ENCODE measurements around the gene HSPA4.

- TF ChIP-seq POLR2AphosphoS5 (IDR thresholded peaks at IDR 0.05; ENCODE audit: low read depth, low read length): no peak
- no peak for TF ChIP-seq TAF1 (IDR thresholded peaks at IDR 0.05; ENCODE audit: borderline replicate concordance, insufficient read depth, low read length)
- no peak for TF ChIP-seq SIN3A (IDR thresholded peaks at IDR 0.05; ENCODE audit: borderline replicate concordance, insufficient read depth, low read length)
- TF ChIP-seq REST (IDR thresholded peaks at IDR 0.05; ENCODE audit: insufficient read depth in 1 of 2, low read depth in 2 of 2, low read length in 2 of 2): no peak
- TF ChIP-seq FOXP2 (optimal IDR thresholded peaks at IDR 0.05; ENCODE audit: borderline replicate concordance, extremely low read depth, extremely low read length, insufficient read depth): no peak
Measured at GRCh38 chr5:133123297-133123696, 71.5 kb downstream of the HSPA4 start.
